GM12891 (cell line): ENCODE measurements around the gene CNN3.

Source experiments
- PAX5 ChIP-seq: IDR thresholded peaks from 2 replicates; pipeline ENCODE4 v1.6.1; 2011; ENCODE audit warnings: low read length, moderate library complexity, mild to moderate bottlenecking; ENCODE audit not compliant: insufficient read depth, severe bottlenecking
- POLR2A ChIP-seq: IDR thresholded peaks from 2 replicates; pipeline ENCODE4 v1.6.1; 2011; ENCODE audit warnings: low read depth, low read length, control low read depth
- POLR2AphosphoS5 ChIP-seq: IDR thresholded peaks from 2 replicates; pipeline ENCODE4 v1.6.1; 2011; ENCODE audit warnings: low read depth, low read length, control low read depth
- SPI1 ChIP-seq: IDR thresholded peaks from 2 replicates; pipeline ENCODE4 v1.6.1; 2011; ENCODE audit warnings: low read depth, low read length, control low read depth
- TAF1 ChIP-seq: IDR thresholded peaks from 2 replicates; pipeline ENCODE4 v1.6.1; 2011; ENCODE audit warnings: low read depth, low read length, control low read depth

- TF ChIP-seq POLR2A (no peak), TAF1 (no peak), POLR2AphosphoS5 (no peak), SPI1 (no peak), PAX5 (no peak)
Observed at GRCh38 chr1:94856868-94857267, 70.0 kb downstream of the CNN3 start.
